ENCODE results near the gene QKI. TPM values are rescaled to one million over a fixed set of nuclear protein-coding genes. Genes with fewer than 3 reads are reported as not detected.

Gene QKI
- total RNA-seq, 1 experiment from 2014 or later = 176 TPM

DNA sequence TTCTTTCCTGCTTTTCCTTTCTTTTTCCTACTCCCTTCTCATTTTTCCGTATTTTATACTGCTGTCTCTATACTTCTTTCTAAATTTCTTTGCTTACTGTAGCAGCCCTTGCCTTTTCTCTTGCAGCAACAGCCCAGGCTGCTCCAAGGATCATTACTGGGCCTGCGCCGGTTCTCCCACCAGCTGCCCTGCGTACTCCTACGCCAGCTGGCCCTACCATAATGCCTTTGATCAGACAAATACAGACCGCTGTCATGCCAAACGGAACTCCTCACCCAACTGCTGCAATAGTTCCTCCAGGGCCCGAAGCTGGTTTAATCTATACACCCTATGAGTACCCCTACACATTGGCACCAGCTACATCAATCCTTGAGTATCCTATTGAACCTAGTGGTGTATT, 148.8 kb downstream of the QKI start:
- Mint-ChIP-seq H3K27ac (peak overlapping the region in 2 of 3 experiments; percentile 12 to 26; a peak in 4 of 7 replicates), H3K36me3 (ENCODE audit: insufficient read depth in 1 of 3, low read depth in 3 of 3) (peaks cover 5 to 44% (median 34%) of the 10 kb centered on the region in 3 experiments; a peak in 6 of 7 replicates), H3K27me3 (ENCODE audit: low read depth) (no peaks in the 10 kb centered on the region), H3K4me3 (no peak overlapping the region), H3K9me3 (no peaks in the 10 kb centered on the region), H3K4me1 (peaks cover 2 to 10% of the 10 kb centered on the region in 2 experiments; a peak in 2 of 4 replicates)
- peaks cover 2% of the 10 kb centered on the region; the same call in 1 of the 2 replicates for H3K79me2 ChIP-seq (ENCODE audit: insufficient read depth, low read length)
- H3K23me2 ChIP-seq (ENCODE audit: insufficient read length, low read depth, low read length, poor library complexity, severe bottlenecking) = no peaks in the 10 kb centered on the region
- no peak for DNase-seq
- WGBS (ENCODE audit: extremely low coverage, insufficient read length, low lambda C conversion rate) = no CpG with 5 or more reads among the region's 8 CpGs
- H3K56ac ChIP-seq (ENCODE audit: insufficient read length, low read depth, low read length) = no peak overlapping the region
- no peaks in the 10 kb centered on the region for H3K9me3 ChIP-seq (ENCODE audit: control insufficient read depth, low read depth, low read length)
- no peak overlapping the region for H3K18ac ChIP-seq (ENCODE audit: insufficient read length, low read depth, low read length)
- TF ChIP-seq, protein P1, sequence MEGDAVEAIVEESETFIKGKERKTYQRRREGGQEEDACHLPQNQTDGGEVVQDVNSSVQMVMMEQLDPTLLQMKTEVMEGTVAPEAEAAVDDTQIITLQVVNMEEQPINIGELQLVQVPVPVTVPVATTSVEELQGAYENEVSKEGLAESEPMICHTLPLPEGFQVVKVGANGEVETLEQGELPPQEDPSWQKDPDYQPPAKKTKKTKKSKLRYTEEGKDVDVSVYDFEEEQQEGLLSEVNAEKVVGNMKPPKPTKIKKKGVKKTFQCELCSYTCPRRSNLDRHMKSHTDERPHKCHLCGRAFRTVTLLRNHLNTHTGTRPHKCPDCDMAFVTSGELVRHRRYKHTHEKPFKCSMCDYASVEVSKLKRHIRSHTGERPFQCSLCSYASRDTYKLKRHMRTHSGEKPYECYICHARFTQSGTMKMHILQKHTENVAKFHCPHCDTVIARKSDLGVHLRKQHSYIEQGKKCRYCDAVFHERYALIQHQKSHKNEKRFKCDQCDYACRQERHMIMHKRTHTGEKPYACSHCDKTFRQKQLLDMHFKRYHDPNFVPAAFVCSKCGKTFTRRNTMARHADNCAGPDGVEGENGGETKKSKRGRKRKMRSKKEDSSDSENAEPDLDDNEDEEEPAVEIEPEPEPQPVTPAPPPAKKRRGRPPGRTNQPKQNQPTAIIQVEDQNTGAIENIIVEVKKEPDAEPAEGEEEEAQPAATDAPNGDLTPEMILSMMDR (conservative IDR thresholded peaks at IDR 0.05) = no peak
- H4K91ac ChIP-seq (ENCODE audit: insufficient read length, low read depth, low read length) = no peak overlapping the region
- no peak overlapping the region for H2AFZ ChIP-seq (ENCODE audit: low read length)
- H3K23ac ChIP-seq (ENCODE audit: insufficient read length, low read depth, low read length) = no peak overlapping the region
- no peak overlapping the region for H3K4me2 ChIP-seq (ENCODE audit: insufficient read depth, insufficient read length, low read length)
- no peaks in the 10 kb centered on the region; the same call in 1 of the 2 replicates for H3K4me1 ChIP-seq (ENCODE audit: insufficient read depth, low read length)
- H2AK5ac ChIP-seq (ENCODE audit: insufficient read length, low read length) = no peak overlapping the region
- no peak overlapping the region for H2BK5ac ChIP-seq (ENCODE audit: insufficient read length, low read length)
- H3K4ac ChIP-seq (ENCODE audit: low read depth, low read length) = no peak overlapping the region
- no peaks in the 10 kb centered on the region for H4K20me1 ChIP-seq (ENCODE audit: control insufficient read depth, insufficient read depth, insufficient read length)
- H3T11ph ChIP-seq (ENCODE audit: low read length) = no peak overlapping the region
- H3K27ac ChIP-seq (ENCODE audit: insufficient read length, low read depth, low read length) = no peak overlapping the region
- no peak overlapping the region for H2BK20ac ChIP-seq (ENCODE audit: low read depth, low read length, poor library complexity, severe bottlenecking)
- H2BK120ac ChIP-seq (ENCODE audit: low read depth, low read length, poor library complexity, severe bottlenecking) = no peak overlapping the region
- H3K27me3 ChIP-seq (ENCODE audit: insufficient read depth, low read length) = no peaks in the 10 kb centered on the region
- peaks cover 3% of the 10 kb centered on the region for H3K79me1 ChIP-seq (ENCODE audit: insufficient read depth, low read depth, low read length, poor library complexity, severe bottlenecking)
- no peak overlapping the region for H3K14ac ChIP-seq (ENCODE audit: insufficient read depth, low read length)
- no peak overlapping the region for H4K5ac ChIP-seq (ENCODE audit: insufficient read length, low read depth, low read length)
- H2BK12ac ChIP-seq (ENCODE audit: insufficient read length, low read depth, low read length) = no peak overlapping the region
- H2BK15ac ChIP-seq (ENCODE audit: low read depth, low read length) = no peak overlapping the region
- H3K9ac ChIP-seq (ENCODE audit: extremely low read depth, insufficient read length, low read length) = no peak overlapping the region
- no peak overlapping the region for H4K8ac ChIP-seq (replicated peaks; ENCODE audit: insufficient read length, low read depth, low read length)
